T follicular helper cell (primary cell): ENCODE results near the gene USP36.

ENCODE experiments used
- DNase-seq: peaks from one replicate; pipeline ENCODE4 v3.0.0-alpha.2; 2020; ENCODE audit warnings: low read depth

Gene USP36

DNA sequence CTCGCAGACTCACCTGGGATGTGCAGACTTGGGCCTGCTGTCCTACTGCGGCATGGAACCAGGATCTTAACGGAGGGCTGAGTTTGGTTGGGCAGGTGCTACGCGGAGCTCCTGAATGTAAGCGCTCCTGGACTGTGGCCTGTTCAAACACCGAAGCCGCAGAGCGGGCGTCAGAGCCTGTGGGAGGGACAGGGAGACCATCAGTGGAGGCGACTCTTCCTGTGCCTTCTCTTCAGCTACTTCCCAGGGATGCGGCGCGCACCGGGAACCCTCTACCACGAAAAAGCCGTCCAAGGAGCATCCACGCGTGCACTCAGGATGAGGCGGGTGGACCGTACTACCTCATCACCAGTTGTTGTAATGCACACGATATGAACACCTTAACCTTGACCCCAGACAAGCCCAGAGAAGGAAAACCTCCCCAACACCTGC is 2.0 kb downstream of the USP36 start:
- DNase-seq = no peak

GRCh38 chr17:78836420-78837021 is 4.1 kb downstream of the USP36 start:
- DNase-seq = no peak

DNA sequence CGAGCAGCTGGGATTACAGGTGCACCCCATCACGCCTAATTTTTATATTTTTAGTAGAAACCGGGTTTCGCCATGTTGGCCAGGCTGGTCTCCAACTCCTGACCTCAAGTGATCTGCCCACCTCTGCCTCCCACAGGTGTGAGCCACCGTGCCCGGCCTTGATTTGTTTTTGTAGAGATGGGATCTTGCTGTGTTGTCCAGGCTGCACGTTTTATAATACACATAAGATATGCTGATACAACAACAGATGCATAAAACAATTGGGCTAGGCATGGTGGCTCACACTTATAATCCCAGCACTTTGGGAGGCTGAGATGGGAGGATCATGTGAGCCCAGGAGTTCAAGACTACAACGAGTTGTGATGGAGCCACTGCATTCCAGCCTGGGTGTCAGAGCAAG is 6.0 kb downstream of the USP36 start:
- DNase-seq = no peak

DNA sequence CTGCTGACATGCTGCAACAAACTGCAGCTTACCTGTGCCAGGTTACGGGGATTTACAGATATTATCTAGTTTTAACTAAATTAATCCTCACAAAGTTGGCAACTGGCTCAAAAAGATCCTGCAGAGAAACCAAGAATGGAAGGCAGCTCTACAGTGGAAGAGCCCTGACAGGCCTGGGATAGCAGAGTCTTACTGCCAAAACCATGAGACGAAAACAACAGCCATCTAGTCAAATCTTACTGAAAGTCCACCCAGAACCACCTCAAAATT is 8.1 kb downstream of the USP36 start:
- DNase-seq = no peak

DNA sequence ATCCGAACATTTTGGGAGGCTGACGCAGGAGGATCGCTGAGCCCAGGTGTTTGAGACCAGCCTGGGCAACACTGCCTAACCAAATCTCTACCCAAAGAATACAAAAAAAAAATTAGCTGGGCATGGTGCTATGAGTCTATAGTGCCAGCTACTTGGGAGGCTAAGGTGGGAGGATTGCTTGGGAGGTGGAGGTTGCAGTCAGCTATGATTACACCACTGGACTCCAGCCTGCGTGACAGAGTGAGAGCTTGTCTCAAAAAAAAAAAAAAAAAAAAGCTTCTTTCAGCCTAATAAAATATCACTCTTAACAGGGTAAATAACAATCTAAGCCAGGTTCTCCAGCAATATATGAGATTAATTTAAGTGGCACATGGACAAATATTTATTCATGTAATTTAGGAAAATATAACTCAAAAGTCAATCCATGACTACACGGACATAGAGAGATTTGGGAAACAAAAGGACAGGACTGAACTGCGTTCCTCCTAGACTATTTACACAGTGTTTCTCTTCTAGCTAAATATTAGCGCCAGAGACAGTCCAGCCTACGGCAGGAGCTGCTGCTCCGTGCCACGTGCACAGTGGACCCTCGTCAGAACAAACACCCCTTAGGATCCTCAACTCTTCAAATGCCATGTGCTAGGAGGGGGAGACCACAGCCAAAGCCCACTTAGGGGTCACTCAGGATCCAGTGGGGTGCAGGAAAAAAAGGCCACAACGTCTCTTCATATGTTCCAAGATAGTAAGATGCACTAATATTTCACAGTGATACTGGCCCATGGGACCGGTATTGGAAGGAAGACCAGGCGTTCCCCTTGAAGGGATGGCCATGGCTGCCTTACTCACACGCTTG is 8.7 kb downstream of the USP36 start:
- DNase-seq = no peak

GRCh38 chr17:78829477-78829876 is 11.1 kb downstream of the USP36 start:
- no peak for DNase-seq

DNA sequence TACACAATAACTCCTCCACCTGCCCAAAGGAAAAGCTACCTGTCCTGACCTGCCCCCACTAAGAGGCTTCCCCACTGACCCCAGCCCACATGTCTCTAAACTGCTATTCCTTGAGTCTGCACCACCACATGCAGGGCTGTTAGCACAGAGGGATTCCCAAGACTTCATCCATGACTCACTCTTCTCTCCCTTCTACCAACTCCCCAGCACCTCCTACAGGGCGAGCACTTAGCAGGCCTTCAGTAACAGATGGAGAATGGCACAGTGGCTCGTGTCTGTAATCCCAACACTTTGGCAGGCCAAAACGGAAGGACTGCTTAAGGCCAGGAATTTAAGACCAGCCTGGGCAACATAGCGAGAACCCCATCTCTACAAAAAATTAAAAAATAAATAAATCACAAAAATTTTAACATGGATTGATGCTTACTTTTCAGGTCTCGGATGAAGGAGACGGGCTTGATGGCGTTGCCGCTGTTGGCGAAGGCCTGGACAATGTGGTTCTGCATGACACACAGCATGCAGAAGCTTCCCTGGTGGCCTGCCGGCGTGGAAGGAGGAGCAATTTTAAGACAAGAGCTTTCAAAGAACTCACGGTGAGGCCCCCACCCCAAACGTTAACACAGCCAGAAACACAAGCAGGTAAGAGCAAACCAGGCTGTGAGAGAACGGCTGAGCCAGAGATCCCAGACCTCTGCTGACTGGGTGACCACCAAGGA is 12.0 kb downstream of the USP36 start:
- DNase-seq = no peak

GRCh38 chr17:78826836-78827509 is 13.6 kb downstream of the USP36 start:
- no peak for DNase-seq

GRCh38 chr17:78826421-78826820 is 14.2 kb downstream of the USP36 start:
- no peak for DNase-seq

- no peak for DNase-seq
These were observed 14.9 kb downstream of the USP36 start for GRCh38 chr17:78825696-78826095.

DNA sequence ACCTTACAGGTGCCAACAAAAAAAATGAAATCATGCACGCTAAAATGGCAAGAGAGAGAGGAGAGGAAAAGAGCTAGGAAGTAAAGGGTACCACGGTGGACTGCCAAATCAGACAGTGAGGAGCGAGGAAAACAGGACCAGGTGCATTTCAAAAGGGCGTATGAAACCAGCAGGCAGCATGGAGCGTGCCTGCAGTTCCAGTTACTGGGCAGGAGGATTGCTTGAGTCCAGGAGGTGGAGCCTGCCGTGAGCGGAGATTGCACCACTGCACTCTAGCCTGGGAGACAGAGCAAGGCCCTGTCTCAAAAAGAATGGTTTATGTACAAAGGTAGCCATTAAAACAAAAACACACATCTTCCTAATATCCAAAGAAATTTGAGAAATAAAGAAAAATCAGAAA is 16.4 kb downstream of the USP36 start:
- DNase-seq = no peak

GRCh38 chr17:78823282-78824046 is 17.1 kb downstream of the USP36 start:
- no peak for DNase-seq

DNA sequence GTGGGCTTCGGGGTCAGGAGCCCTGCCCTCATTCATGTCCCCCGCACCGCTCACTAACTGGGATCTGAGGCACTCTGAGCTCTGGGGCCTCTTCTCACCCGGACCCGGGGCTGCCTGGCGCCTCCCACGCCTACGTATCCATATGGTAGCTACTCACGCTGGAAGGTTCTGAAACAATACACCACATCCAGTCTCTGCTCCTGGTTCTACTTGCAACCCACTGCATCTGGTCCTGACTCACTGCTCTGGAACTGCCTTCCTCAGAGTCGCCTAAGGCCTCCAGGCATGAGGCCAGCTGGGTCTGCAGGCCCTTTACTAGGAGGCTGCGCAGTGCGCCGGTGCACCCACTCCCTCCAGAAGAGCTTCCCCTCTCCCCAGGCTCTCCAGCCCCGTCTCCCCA is 18.1 kb downstream of the USP36 start:
- DNase-seq = no peak

DNA sequence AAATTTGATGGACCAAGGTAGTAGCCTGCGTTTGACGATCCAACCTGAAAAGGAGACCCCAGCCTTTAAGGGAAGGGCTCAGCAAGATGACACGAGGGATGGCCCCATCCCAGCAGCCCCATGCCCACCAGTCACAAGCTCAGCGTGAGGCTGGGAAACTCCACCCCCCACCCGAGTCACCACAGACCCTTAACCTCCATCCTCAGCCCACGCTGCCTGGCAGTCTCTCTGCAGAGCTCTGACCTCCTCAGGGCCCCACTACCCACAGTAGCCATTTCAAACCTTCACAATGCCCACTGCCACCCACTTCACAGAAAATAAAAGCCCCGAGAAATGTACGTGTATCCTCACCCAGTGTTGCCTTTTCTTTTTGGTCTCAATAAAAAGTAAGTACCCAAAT is 18.7 kb downstream of the USP36 start:
- no peak for DNase-seq

DNA sequence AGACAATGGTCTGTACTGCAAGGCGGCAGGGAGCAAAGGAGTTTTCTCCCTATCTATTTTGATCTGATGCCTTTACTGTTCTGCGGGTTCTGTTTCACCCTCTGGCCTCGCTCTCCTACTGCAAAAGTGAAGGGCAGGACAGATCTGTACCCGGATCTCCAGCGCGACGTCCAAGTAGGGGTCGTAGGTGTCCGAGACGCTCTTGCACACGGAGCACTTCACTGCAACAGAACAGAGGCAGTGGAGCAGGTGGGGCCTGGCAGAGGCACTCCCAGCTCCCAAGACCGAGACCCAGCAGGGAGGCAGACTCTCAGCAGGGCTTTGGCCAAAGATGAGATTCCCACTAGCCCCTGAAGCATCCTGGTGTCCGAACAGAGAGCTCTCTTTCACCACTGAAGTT is 19.8 kb downstream of the USP36 start:
- DNase-seq = no peak

DNA sequence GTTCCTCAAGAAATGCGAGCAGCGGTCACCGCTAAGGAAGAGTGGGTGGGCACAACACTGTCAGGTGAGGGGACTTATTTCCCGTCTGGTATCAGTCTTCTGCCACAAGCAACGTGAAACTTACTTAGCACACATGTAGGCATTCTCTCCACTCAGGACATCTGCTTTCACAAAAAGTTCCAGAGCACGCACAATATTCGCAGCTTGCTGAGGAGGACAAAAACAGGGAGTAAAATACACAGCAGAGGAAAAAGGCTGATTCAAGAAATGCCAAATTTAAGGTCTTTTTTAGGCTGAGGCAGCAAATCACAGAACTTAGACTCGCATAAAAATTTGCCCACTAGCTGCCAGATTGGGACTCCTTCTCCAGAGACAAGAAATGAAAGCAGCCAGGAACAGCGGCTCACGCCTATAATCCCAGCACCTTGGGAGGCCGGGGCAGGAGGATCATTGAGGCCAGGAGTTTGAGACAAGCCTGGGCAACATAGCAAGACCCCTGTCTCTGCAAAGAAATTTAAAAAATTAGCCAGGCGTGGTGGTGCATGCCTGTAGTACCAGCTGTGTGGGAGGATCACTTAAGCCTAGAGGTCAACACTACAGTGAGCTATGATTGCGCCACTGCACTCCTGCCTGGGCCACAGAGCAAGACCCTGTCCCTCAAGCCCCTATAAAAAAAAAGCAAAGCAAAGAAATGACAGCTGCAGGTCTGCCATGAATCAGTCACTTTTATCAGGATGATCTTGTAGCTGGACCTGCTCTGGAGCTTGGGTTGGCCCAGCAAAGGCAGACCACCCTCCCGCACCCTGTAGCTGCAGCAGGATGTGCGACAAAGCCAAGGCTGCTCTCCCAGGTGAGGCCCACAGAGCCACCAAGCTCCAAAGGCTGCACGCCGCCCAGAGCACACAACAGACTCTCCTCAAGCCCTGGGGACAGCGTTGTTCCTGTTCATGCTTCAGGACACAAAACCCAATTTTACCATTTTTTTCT is 20.5 kb downstream of the USP36 start:
- no peak for DNase-seq

DNA sequence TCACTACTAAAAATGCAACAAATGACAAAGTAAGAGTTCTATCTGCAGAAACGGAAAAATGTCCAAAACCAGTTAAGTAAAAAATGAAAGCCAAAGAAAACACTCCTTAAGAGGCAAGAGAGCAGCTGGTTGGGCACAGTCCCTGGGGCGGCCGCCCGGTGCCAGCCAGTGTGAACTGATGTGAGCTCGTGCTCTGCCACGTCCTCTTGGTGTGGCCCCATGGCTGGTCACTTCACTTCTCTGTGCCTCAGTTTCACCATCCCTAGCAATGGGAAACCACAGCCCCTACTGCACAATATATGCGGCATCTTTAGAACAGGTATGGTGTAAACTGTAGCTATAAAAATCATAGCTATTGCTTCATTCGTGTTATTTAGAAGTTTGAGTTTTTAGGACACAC is 21.2 kb downstream of the USP36 start:
- DNase-seq = no peak

DNA sequence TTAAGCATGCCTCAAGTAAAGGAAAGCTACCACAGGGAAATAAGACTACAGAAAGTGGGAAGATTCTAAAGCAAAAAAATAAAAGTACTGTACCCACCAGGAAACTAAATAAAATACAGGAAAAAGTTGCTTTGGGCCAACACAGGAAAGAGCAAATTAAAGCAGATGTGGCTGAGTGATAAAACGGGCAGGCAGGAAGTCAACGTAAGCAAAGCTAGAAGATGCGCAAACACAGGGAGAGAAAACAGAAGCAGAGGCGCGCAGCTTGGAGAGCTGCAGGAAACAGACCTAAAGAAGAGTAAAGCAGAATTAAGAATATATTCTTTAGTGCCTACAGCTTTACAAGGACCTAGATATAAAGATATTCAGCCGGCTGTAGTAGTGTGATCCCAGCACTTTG is 21.7 kb downstream of the USP36 start:
- peak; percentile 66 for DNase-seq

- no peak for DNase-seq
These were observed 22.3 kb downstream of the USP36 start for GRCh38 chr17:78818152-78818846.

DNA sequence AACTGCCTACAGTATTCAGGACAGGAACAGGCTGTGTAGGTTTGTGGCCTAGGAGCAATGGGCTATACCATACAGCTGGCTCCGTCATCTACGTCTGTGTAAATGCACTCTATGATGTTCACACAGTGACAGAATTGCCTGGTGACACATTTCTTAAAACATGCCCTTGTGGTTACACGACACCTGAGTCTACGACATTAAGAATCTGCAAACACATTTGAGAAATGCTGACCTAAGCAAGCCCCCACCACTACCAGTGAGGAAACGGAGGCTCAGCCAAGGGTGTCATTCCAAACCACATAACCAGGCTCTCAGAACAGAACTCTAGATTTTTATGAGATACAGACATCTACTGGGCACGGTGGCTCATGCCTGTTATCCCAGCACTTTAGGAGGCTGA is 23.5 kb downstream of the USP36 start:
- peak; percentile 77 for DNase-seq
